ENCODE results near the gene CD1D.

Gene CD1D

GRCh38 chr1:158180741-158181576 is at the start of gene CD1D:
Gene CD1D, plus strand, starts transcription at chr1:158180895. Its CDS starts 207 bp downstream, at chr1:158181102.
- DNase-seq (ENCODE audit: low read depth in 2 of 2), result peak; percentile 21 to 61
- TF ChIP-seq, protein P1, sequence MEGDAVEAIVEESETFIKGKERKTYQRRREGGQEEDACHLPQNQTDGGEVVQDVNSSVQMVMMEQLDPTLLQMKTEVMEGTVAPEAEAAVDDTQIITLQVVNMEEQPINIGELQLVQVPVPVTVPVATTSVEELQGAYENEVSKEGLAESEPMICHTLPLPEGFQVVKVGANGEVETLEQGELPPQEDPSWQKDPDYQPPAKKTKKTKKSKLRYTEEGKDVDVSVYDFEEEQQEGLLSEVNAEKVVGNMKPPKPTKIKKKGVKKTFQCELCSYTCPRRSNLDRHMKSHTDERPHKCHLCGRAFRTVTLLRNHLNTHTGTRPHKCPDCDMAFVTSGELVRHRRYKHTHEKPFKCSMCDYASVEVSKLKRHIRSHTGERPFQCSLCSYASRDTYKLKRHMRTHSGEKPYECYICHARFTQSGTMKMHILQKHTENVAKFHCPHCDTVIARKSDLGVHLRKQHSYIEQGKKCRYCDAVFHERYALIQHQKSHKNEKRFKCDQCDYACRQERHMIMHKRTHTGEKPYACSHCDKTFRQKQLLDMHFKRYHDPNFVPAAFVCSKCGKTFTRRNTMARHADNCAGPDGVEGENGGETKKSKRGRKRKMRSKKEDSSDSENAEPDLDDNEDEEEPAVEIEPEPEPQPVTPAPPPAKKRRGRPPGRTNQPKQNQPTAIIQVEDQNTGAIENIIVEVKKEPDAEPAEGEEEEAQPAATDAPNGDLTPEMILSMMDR (IDR thresholded peaks at IDR 0.05; ENCODE audit: low read depth, low read length), result no peak
- peak within 1 kb of the TSS; percentile 54 to 59 for H3K4me3 ChIP-seq (replicated peaks in 1 of 2; ENCODE audit: low read depth in 2 of 2, low read length in 2 of 2)

- DNase-seq (ENCODE audit: low read depth in 2 of 2), result no peak
- TF ChIP-seq, protein P1 (IDR thresholded peaks at IDR 0.05; ENCODE audit: low read depth, low read length), result no peak
- no peak overlapping the region for H3K4me3 ChIP-seq (replicated peaks in 1 of 2; ENCODE audit: low read depth in 2 of 2, low read length in 2 of 2)
Observed at GRCh38 chr1:158131217-158131616, 49.5 kb upstream of the CD1D start.

- H3K4me3 ChIP-seq (replicated peaks in 1 of 2; ENCODE audit: low read depth in 2 of 2, low read length in 2 of 2), result no peak overlapping the region
- TF ChIP-seq, protein P1 (IDR thresholded peaks at IDR 0.05; ENCODE audit: low read depth, low read length), result no peak
- peak in 1 of 2 donors; percentile 32 for DNase-seq (ENCODE audit: low read depth in 2 of 2)
Observed at GRCh38 chr1:158140764-158141192, 39.9 kb upstream of the CD1D start.

DNA sequence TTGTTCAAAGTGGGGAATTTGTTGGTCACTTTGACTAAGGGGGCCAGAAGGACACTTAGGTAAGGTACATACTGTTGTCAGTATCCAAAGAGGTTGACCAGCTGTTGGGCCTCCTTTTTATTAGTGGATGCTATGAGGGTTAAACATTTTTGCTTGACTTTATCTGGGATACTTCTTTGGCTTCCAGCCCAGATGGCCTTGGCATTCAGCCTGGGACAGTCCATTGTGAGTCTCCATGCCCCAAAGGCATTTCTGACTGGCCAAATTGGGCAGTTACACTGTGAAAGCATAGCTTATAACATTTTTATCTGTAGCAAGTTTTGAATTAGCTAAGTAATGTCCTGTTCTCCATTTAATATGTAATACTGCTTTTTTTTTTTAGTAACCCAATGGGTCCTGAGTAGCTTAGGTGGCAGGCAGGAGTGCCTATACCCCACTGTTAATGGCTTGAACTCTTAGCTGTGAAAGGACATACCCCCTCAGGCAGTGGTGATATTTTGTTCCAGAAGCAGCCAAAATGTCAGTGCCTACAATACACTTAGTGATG is 35.4 kb upstream of the CD1D start:
- DNase-seq (ENCODE audit: low read depth in 2 of 2), result peak; percentile 66 to 95
- no peak overlapping the region for H3K4me3 ChIP-seq (replicated peaks in 1 of 2; ENCODE audit: low read depth in 2 of 2, low read length in 2 of 2)
- TF ChIP-seq, protein P1 (IDR thresholded peaks at IDR 0.05; ENCODE audit: low read depth, low read length), result no peak

DNA sequence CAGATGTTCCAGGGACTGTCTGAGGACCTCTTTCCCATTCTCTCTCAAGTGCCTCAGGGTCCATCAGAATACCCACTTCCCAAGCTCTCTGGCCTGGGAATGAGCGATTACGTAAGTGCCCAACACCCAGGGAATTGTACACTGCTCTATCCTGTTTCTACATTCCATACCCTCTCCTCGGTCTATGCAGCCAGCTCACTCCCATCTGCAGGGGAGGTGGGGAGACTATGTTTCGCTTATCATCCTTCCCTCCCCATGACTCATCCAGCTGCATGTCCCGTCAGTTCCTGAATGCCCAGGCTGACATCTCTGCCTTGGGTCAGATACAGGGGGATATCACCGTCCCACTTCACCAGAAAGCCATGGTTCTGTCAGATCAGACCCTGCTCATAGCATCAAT is 34.5 kb upstream of the CD1D start:
- DNase-seq (ENCODE audit: low read depth in 2 of 2), result peak; percentile 63 to 91
- TF ChIP-seq, protein P1 (IDR thresholded peaks at IDR 0.05; ENCODE audit: low read depth, low read length), result no peak

GRCh38 chr1:158146739-158147138 is 34.0 kb upstream of the CD1D start:
- TF ChIP-seq, protein P1 (IDR thresholded peaks at IDR 0.05; ENCODE audit: low read depth, low read length), result no peak
- peak in 1 of 2 donors; percentile 27 for DNase-seq (ENCODE audit: low read depth in 2 of 2)
- H3K4me3 ChIP-seq (replicated peaks in 1 of 2; ENCODE audit: low read depth in 2 of 2, low read length in 2 of 2), result no peak overlapping the region

More for the DNA sequence above, 34.5 kb upstream of the CD1D start:
- H3K4me3 ChIP-seq (replicated peaks in 1 of 2; ENCODE audit: low read depth in 2 of 2, low read length in 2 of 2), result no peak overlapping the region

Data from cardiac fibroblast (primary cell).